ENCODE measurements around the gene ABCA12. TPM values are rescaled to one million over a fixed set of nuclear protein-coding genes. Genes with fewer than 3 reads are reported as not detected.

ABCA12 gene
- total RNA-seq, 1 donor from 2014 or later = 17.2 TPM

DNA sequence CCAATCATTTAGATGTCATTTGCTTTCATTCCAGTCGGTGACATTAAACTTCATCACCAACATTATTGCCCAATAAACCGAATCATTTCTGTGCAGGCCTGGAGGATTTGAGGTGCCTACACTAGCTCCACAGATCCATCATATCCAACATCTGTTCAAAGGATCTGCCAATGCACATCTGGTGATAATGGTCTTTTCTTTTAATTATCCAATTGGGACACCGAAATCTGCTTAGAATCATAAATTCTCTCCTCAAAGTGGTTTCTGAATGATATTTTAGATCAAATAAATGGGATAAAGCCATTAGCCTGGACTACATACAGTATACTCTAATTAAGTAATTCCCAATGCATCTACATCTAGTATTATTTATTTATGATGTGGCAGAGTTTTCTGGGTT, 85.6 kb downstream of the ABCA12 start:
- Histone ChIP-seq H3K4me3 (no peak overlapping the region), H3K27me3 (no peaks in the 10 kb centered on the region), H3K36me3 (no peaks in the 10 kb centered on the region), H3K27ac (no peak overlapping the region), H3K4me1 (no peaks in the 10 kb centered on the region), H3K9me3 (no peaks in the 10 kb centered on the region)
- DNase-seq (ENCODE audit: extremely low spot score in 2 of 2) = no peak
- TF ChIP-seq POLR2A (IDR thresholded peaks at IDR 0.05) (no peak), POLR2AphosphoS5 (IDR thresholded peaks at IDR 0.05; ENCODE audit: insufficient read depth in 1 of 2, low read depth in 1 of 2) (no peak)
- TF ChIP-seq, protein P1, sequence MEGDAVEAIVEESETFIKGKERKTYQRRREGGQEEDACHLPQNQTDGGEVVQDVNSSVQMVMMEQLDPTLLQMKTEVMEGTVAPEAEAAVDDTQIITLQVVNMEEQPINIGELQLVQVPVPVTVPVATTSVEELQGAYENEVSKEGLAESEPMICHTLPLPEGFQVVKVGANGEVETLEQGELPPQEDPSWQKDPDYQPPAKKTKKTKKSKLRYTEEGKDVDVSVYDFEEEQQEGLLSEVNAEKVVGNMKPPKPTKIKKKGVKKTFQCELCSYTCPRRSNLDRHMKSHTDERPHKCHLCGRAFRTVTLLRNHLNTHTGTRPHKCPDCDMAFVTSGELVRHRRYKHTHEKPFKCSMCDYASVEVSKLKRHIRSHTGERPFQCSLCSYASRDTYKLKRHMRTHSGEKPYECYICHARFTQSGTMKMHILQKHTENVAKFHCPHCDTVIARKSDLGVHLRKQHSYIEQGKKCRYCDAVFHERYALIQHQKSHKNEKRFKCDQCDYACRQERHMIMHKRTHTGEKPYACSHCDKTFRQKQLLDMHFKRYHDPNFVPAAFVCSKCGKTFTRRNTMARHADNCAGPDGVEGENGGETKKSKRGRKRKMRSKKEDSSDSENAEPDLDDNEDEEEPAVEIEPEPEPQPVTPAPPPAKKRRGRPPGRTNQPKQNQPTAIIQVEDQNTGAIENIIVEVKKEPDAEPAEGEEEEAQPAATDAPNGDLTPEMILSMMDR (IDR thresholded peaks at IDR 0.05) = no peak
- intact Hi-C loops (cut with DNase I) = no loop called here

DNA sequence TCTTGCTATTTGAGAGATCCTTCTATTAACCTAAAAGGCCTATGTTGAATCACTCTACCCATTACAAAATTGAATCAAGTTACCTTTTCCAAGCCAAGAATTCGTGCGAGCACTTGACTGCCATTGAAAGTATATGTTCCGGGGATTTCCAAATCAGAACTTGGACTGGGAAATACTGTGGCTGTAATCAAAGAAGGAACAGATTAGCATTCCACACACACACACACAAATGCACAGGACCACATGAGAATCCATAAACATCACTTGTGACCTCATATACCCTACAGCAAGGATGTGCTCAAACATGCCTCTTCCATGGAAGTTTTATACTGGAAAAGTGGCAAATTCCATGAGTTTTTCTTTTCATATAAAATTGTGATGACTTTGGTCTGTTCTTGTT, 86.0 kb downstream of the ABCA12 start:
- DNase-seq (ENCODE audit: extremely low spot score in 2 of 2) = no peak
- H3K27me3 ChIP-seq = no peaks in the 10 kb centered on the region
- H3K27ac ChIP-seq = no peak overlapping the region
- peaks cover 3% of the 10 kb centered on the region for H3K9me3 ChIP-seq
- no peaks in the 10 kb centered on the region for H3K36me3 ChIP-seq
- no peak overlapping the region for H3K4me3 ChIP-seq
- TF ChIP-seq POLR2AphosphoS5 (IDR thresholded peaks at IDR 0.05; ENCODE audit: insufficient read depth in 1 of 2, low read depth in 1 of 2) (no peak), POLR2A (IDR thresholded peaks at IDR 0.05) (no peak)
- TF ChIP-seq, protein P1 (IDR thresholded peaks at IDR 0.05) = no peak
- intact Hi-C loops (cut with DNase I) = no loop called here
- H3K4me1 ChIP-seq = no peaks in the 10 kb centered on the region

GRCh38 chr2:215049341-215049740, 89.1 kb downstream of the ABCA12 start:
- H3K27ac ChIP-seq = no peak overlapping the region
- TF ChIP-seq POLR2A (IDR thresholded peaks at IDR 0.05) = no peak
- TF ChIP-seq, protein P1 (IDR thresholded peaks at IDR 0.05) = no peak
- TF ChIP-seq POLR2AphosphoS5 (IDR thresholded peaks at IDR 0.05; ENCODE audit: insufficient read depth in 1 of 2, low read depth in 1 of 2) = no peak
- no peaks in the 10 kb centered on the region for H3K4me1 ChIP-seq
- DNase-seq (ENCODE audit: extremely low spot score in 2 of 2) = no peak
- H3K27me3 ChIP-seq = no peaks in the 10 kb centered on the region
- H3K9me3 ChIP-seq = peaks cover 4% of the 10 kb centered on the region
- H3K4me3 ChIP-seq = no peak overlapping the region
- intact Hi-C loops (cut with DNase I) = no loop called here
- H3K36me3 ChIP-seq = no peaks in the 10 kb centered on the region

DNA sequence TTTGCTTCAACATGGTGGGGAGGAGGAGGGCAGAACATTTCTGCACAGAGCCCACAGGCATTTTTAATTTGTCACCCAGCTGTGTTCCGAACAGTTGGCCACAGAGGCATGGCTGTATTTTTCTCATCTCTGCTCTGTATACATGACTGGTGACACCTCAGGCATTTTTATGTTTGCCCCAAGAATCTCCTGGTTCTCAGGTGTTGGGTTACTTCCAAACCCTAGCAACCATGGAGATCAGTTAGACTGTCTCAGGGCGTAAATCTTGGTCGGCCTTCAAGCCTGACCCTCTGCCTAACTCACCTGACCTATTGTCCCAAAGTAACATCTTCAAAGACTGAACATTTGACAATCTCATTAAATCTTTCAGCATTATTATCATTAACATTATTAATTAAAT, 100.0 kb downstream of the ABCA12 start:
- no peaks in the 10 kb centered on the region for H3K36me3 ChIP-seq
- no peak for TF ChIP-seq POLR2A (IDR thresholded peaks at IDR 0.05)
- TF ChIP-seq, protein P1 (IDR thresholded peaks at IDR 0.05) = no peak
- TF ChIP-seq POLR2AphosphoS5 (IDR thresholded peaks at IDR 0.05; ENCODE audit: insufficient read depth in 1 of 2, low read depth in 1 of 2) = no peak
- no peak for DNase-seq (ENCODE audit: extremely low spot score in 2 of 2)
- H3K27me3 ChIP-seq = no peaks in the 10 kb centered on the region
- no peak overlapping the region for H3K27ac ChIP-seq
- H3K9me3 ChIP-seq = no peaks in the 10 kb centered on the region
- H3K4me3 ChIP-seq = no peak overlapping the region
- no peaks in the 10 kb centered on the region for H3K4me1 ChIP-seq
- intact Hi-C loops (cut with DNase I) = no loop called here

- intact Hi-C loops (cut with DNase I) = no loop called here
- TF ChIP-seq POLR2AphosphoS5 (IDR thresholded peaks at IDR 0.05; ENCODE audit: insufficient read depth in 1 of 2, low read depth in 1 of 2) (no peak), POLR2A (IDR thresholded peaks at IDR 0.05) (no peak)
- TF ChIP-seq, protein P1 (IDR thresholded peaks at IDR 0.05) = no peak
Observed at GRCh38 chr2:215036314-215036713, 102.1 kb downstream of the ABCA12 start.

More at GRCh38 chr2:215036314-215036713, 102.1 kb downstream of the ABCA12 start:
- DNase-seq (ENCODE audit: extremely low spot score in 2 of 2) = no peak
- Histone ChIP-seq H3K4me1 (no peaks in the 10 kb centered on the region), H3K9me3 (no peaks in the 10 kb centered on the region), H3K27ac (no peak overlapping the region), H3K4me3 (no peak overlapping the region), H3K36me3 (no peaks in the 10 kb centered on the region), H3K27me3 (no peaks in the 10 kb centered on the region)

All from vagina (tissue), 2 donors.